Neural progenitor cell (in vitro differentiated cells): ENCODE measurements around the gene DNAH14. TPM values are rescaled to one million over a fixed set of nuclear protein-coding genes. Genes with fewer than 3 reads are reported as not detected.
"Not testable (repeated sequence)": the region's sequence is repeated elsewhere in the genome, so short reads cannot be mapped to it uniquely, and the experiment has no call there.

Experiments
- DNase-seq: peaks from one replicate; pipeline ENCODE4 v3.0.0-alpha.2; 2016; ENCODE audit warnings: low spot score
- H2AFZ ChIP-seq: fragments of 200-600 bp; sonication (generic); replicated peaks from 2 replicates; pipeline ENCODE4 v1.6.1; 2016; ENCODE audit warnings: antibody characterized with exemption
- H3F3A ChIP-seq: fragments of 200-600 bp; sonication (generic); 2 replicates; pipeline ENCODE4 v1.6.1; 2016; ENCODE audit warnings: antibody characterized with exemption, low read depth
- H3K27ac ChIP-seq: fragments of 200-600 bp; sonication (generic); 2 replicates; pipeline ENCODE4 v1.5.1; 2016; ENCODE audit warnings: mild to moderate bottlenecking
- H3K27me3 ChIP-seq: fragments of 200-600 bp; sonication (generic); 2 replicates; pipeline ENCODE4 v1.6.1; 2016; ENCODE audit warnings: mild to moderate bottlenecking, moderate library complexity
- H3K36me3 ChIP-seq: fragments of 200-600 bp; sonication (generic); 2 replicates; pipeline ENCODE4 v1.5.1; 2016
- H3K4me1 ChIP-seq: fragments of 200-600 bp; sonication (generic); 2 replicates; pipeline ENCODE4 v1.6.1; 2016; ENCODE audit warnings: mixed run types
- H3K4me2 ChIP-seq: fragments of 200-600 bp; sonication (generic); 2 replicates; pipeline ENCODE4 v1.6.1; 2016
- H3K4me3 ChIP-seq: fragments of 200-600 bp; sonication (generic); 2 replicates; pipeline ENCODE4 v1.5.1; 2016
- H3K79me2 ChIP-seq: fragments of 200-600 bp; sonication (generic); 2 replicates; pipeline ENCODE4 v1.6.1; 2016; ENCODE audit warnings: low read depth
- H3K9ac ChIP-seq: fragments of 200-600 bp; sonication (generic); 2 replicates; pipeline ENCODE4 v1.6.1; 2016
- H3K9me3 ChIP-seq: fragments of 200-600 bp; sonication (generic); 2 replicates; pipeline ENCODE4 v1.5.1; 2016; ENCODE audit warnings: low read depth
- H4K20me1 ChIP-seq: fragments of 200-600 bp; sonication (generic); 2 replicates; pipeline ENCODE4 v1.6.1; 2016; ENCODE audit warnings: low read depth
- H3K27ac Mint-ChIP-seq: 3 replicates; pipeline ENCODE4 v1.8.0; 2021; ENCODE audit warnings: mixed read lengths
- H3K27me3 Mint-ChIP-seq: 2 replicates; pipeline ENCODE4 v1.8.0; 2022; ENCODE audit warnings: low read depth, mild to moderate bottlenecking, inconsistent platforms, moderate library complexity, mixed read lengths; ENCODE audit not compliant: insufficient read depth
- H3K36me3 Mint-ChIP-seq: 3 replicates; pipeline ENCODE4 v1.8.0; 2021; ENCODE audit warnings: mixed read lengths
- H3K4me1 Mint-ChIP-seq: 3 replicates; pipeline ENCODE4 v1.8.0; 2021; ENCODE audit warnings: mixed read lengths
- H3K4me3 Mint-ChIP-seq: 3 replicates; pipeline ENCODE4 v1.8.0; 2021; ENCODE audit warnings: mild to moderate bottlenecking, moderate library complexity, mixed read lengths
- H3K9me3 Mint-ChIP-seq: 3 replicates; pipeline ENCODE4 v1.8.0; 2020; ENCODE audit warnings: mixed read lengths
- EZH2 ChIP-seq: fragments of 200-600 bp; sonication (generic); IDR thresholded peaks from 2 replicates; pipeline ENCODE4 v1.6.1; 2017; ENCODE audit warnings: antibody characterized with exemption, mild to moderate bottlenecking, moderate library complexity
- EZH2phosphoT487 ChIP-seq: fragments of 200-600 bp; sonication (generic); IDR thresholded peaks from 2 replicates; pipeline ENCODE4 v1.6.1; 2017; ENCODE audit warnings: antibody characterized with exemption
- total RNA-seq: library from RNA; depleted of rRNA; stranded (reverse); fragments of >200 nt; gene quantifications from 2 replicates; pipeline ENCODE4 v1.2.3, GENCODE V29; 2015; ENCODE audit warnings: low replicate concordance
- TF ChIP-seq, protein P1 (sequence below): fragments of 200-600 bp; sonication (generic); IDR thresholded peaks from 2 replicates; pipeline ENCODE4 v1.5.1; 2017; ENCODE audit warnings: antibody characterized with exemption, mild to moderate bottlenecking

Gene DNAH14
- total RNA-seq, 1 donor from 2014 or later: 118 TPM

- Histone ChIP-seq H3K9ac (no peak overlapping the region), H3K36me3 (no peaks in the 10 kb centered on the region), H2AFZ (no peak overlapping the region), H3K4me1 (no peaks in the 10 kb centered on the region), H3F3A (peaks cover 21% of the 10 kb centered on the region), H3K27me3 (no peaks in the 10 kb centered on the region), H3K79me2 (no peaks in the 10 kb centered on the region), H3K4me2 (no peak overlapping the region), H4K20me1 (no peaks in the 10 kb centered on the region), H3K9me3 (no peaks in the 10 kb centered on the region), H3K4me3 (no peak overlapping the region), H3K27ac (no peak overlapping the region)
- Mint-ChIP-seq H3K27ac (no peak overlapping the region), H3K27me3 (no peaks in the 10 kb centered on the region), H3K4me1 (no peaks in the 10 kb centered on the region), H3K36me3 (no peaks in the 10 kb centered on the region), H3K4me3 (no peak overlapping the region), H3K9me3 (no peaks in the 10 kb centered on the region)
- no peak for DNase-seq
- no peak for TF ChIP-seq EZH2
Measured at GRCh38 chr1:225332686-225333085, 403.2 kb downstream of the DNAH14 start.

DNA sequence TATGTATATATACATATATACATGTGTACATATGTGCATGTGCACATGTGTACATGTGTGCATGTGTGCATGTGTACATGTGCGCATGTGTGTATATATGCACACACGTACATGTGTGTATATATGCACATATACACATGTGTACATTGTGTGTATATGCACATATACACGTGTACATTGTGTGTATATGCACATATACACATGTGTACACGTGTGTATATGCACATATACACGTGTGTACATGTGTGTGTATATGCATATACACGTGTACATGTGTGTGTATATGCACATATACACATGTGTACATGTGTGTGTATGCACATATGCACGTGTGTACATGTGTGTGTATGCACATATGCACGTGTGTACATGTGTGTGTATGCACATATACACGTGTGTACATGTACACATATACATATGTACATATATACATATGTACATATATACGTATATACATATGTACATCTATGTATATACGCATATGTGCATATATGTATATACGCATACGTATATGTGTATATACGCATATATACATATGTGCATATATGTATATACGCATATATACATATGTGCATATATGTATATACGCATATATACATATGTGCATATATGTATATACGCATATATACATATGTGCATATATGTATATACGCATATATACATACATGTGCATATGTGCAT, 405.8 kb downstream of the DNAH14 start:
- H3K4me3 ChIP-seq, H3K9me3 Mint-ChIP-seq, H3K27ac Mint-ChIP-seq, H3K27ac ChIP-seq, H3K4me2 ChIP-seq, H2AFZ ChIP-seq, H3K27me3 Mint-ChIP-seq, H3K4me3 Mint-ChIP-seq, H3K79me2 ChIP-seq, H3K36me3 Mint-ChIP-seq, H3K4me1 Mint-ChIP-seq, H3K9me3 ChIP-seq, H3K27me3 ChIP-seq, DNase-seq, H3K4me1 ChIP-seq, H3K9ac ChIP-seq, H4K20me1 ChIP-seq, H3K36me3 ChIP-seq: not testable (repeated sequence)
- peaks cover 21% of the 10 kb centered on the region for H3F3A ChIP-seq

DNA sequence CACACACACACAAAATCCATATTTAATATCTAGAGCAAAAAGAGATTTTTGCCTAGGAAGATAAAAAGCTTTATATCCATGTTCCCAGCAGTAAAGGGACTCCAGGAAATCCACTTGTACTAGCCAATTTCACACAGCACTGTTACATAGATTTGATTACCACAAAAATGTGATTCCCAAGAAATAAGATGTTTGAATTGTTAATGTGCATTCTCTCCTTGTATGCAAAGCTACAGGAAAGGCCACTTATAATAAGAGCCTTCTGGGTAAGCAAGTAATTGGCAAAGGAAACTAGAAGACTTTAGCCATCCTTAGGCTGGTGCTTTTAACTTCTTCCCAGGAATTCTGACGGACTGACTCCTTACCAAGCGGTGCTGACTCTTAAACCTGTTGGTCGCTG, 409.1 kb downstream of the DNAH14 start:
- H3K27me3 Mint-ChIP-seq: no peaks in the 10 kb centered on the region
- Histone ChIP-seq H3K9ac (no peak overlapping the region), H3K4me1 (no peaks in the 10 kb centered on the region), H2AFZ (no peak overlapping the region), H3K79me2 (no peaks in the 10 kb centered on the region), H3K27ac (no peak overlapping the region), H3K4me3 (no peak overlapping the region), H3K4me2 (no peak overlapping the region), H3F3A (peaks cover 21% of the 10 kb centered on the region), H3K36me3 (no peaks in the 10 kb centered on the region), H4K20me1 (no peaks in the 10 kb centered on the region), H3K27me3 (no peaks in the 10 kb centered on the region), H3K9me3 (no peaks in the 10 kb centered on the region)
- no peak overlapping the region for H3K4me3 Mint-ChIP-seq
- no peaks in the 10 kb centered on the region for H3K9me3 Mint-ChIP-seq
- TF ChIP-seq EZH2phosphoT487: no peak
- TF ChIP-seq EZH2: no peak
- TF ChIP-seq, protein P1, sequence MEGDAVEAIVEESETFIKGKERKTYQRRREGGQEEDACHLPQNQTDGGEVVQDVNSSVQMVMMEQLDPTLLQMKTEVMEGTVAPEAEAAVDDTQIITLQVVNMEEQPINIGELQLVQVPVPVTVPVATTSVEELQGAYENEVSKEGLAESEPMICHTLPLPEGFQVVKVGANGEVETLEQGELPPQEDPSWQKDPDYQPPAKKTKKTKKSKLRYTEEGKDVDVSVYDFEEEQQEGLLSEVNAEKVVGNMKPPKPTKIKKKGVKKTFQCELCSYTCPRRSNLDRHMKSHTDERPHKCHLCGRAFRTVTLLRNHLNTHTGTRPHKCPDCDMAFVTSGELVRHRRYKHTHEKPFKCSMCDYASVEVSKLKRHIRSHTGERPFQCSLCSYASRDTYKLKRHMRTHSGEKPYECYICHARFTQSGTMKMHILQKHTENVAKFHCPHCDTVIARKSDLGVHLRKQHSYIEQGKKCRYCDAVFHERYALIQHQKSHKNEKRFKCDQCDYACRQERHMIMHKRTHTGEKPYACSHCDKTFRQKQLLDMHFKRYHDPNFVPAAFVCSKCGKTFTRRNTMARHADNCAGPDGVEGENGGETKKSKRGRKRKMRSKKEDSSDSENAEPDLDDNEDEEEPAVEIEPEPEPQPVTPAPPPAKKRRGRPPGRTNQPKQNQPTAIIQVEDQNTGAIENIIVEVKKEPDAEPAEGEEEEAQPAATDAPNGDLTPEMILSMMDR: no peak
- H3K36me3 Mint-ChIP-seq: no peaks in the 10 kb centered on the region
- no peak overlapping the region for H3K27ac Mint-ChIP-seq
- DNase-seq: no peak
- no peaks in the 10 kb centered on the region for H3K4me1 Mint-ChIP-seq

DNA sequence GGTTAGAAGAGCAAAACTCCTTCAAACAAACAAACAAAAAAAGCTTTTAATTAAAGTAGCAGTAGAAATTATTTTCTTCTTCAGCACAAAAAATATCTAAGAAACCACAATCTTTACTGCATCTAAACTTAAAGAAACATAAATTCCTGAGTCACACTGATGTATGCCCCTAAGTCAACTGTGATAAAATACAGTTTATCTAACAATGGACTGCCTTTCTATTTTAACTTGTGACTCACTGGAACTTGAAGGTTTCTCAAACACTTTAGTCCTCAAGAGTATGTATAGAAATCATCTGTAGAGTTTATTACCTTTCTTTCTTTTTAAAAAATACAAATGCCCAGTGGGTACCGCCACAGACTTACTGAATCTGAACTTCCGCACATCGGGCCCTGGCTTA, 412.2 kb downstream of the DNAH14 start:
- Mint-ChIP-seq H3K36me3 (no peaks in the 10 kb centered on the region), H3K4me1 (no peaks in the 10 kb centered on the region), H3K27me3 (no peaks in the 10 kb centered on the region), H3K9me3 (no peaks in the 10 kb centered on the region), H3K27ac (no peak overlapping the region), H3K4me3 (no peak overlapping the region)
- TF ChIP-seq EZH2 (no peak), EZH2phosphoT487 (no peak)
- TF ChIP-seq, protein P1: no peak
- Histone ChIP-seq H3K4me1 (no peaks in the 10 kb centered on the region), H3K4me3 (no peak overlapping the region), H3K27me3 (no peaks in the 10 kb centered on the region), H3K9ac (no peak overlapping the region), H3F3A (no peaks in the 10 kb centered on the region), H3K4me2 (no peak overlapping the region), H3K79me2 (no peaks in the 10 kb centered on the region), H4K20me1 (no peaks in the 10 kb centered on the region), H3K27ac (no peak overlapping the region), H3K36me3 (no peaks in the 10 kb centered on the region), H3K9me3 (no peaks in the 10 kb centered on the region), H2AFZ (no peak overlapping the region)
- DNase-seq: no peak
